DND-41 (cell line): ENCODE results near the gene IL17REL.

Source experiments
- EZH2 ChIP-seq: IDR thresholded peaks from 3 replicates; pipeline ENCODE4 v1.6.1; 2012; ENCODE audit warnings: borderline replicate concordance, low read depth, mild to moderate bottlenecking, moderate library complexity, low read length, inconsistent platforms; ENCODE audit not compliant: severe bottlenecking
- TF ChIP-seq, protein P1 (sequence below): IDR thresholded peaks from 2 replicates; pipeline ENCODE4 v1.5.1; 2012; ENCODE audit warnings: borderline replicate concordance, low read length, moderate library complexity, mild to moderate bottlenecking; ENCODE audit not compliant: poor library complexity, severe bottlenecking; ENCODE audit errors: extremely low read depth

DNA sequence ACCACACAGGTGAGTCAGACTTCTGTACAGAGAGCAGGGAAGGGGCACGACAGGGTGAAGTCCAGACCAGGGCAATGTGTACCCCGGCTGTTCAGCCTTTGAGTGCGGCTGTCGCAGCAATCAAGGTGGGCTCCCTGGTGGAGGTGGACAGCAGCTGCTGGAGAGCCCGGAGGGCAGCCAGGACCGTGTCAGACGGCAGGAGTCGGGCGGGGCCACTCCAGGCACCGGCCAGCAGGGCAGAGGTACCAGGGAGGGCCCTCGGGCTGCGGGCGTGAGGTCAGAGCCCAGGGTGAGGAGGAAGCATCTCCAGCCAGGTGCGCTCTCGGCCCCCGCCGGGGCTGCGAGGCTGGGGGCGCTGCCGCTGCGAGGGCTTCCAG lies 52.8 kb downstream of the IL17REL start:
- TF ChIP-seq, protein P1, sequence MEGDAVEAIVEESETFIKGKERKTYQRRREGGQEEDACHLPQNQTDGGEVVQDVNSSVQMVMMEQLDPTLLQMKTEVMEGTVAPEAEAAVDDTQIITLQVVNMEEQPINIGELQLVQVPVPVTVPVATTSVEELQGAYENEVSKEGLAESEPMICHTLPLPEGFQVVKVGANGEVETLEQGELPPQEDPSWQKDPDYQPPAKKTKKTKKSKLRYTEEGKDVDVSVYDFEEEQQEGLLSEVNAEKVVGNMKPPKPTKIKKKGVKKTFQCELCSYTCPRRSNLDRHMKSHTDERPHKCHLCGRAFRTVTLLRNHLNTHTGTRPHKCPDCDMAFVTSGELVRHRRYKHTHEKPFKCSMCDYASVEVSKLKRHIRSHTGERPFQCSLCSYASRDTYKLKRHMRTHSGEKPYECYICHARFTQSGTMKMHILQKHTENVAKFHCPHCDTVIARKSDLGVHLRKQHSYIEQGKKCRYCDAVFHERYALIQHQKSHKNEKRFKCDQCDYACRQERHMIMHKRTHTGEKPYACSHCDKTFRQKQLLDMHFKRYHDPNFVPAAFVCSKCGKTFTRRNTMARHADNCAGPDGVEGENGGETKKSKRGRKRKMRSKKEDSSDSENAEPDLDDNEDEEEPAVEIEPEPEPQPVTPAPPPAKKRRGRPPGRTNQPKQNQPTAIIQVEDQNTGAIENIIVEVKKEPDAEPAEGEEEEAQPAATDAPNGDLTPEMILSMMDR: peak; percentile 23
- TF ChIP-seq EZH2: no peak
